HL-60/S4 (cell line): Measurements from ENCODE around the gene IMPDH1.

Experiments
- in situ Hi-C: fragments of 300-500 bp; cut with MboI; formaldehyde crosslinking; loops from 2 replicates; pipeline ENCODE4 v1.14.3; 2022; ENCODE audit warnings: low sequenced_read_pairs

The IMPDH1 gene

GRCh38 chr7:128364166-128364870, 45.5 kb downstream of the IMPDH1 start:
- in situ Hi-C loops = no loop called here

GRCh38 chr7:128363261-128363721, 46.5 kb downstream of the IMPDH1 start:
- in situ Hi-C loops = no loop called here

- in situ Hi-C loops = no loop called here
Measured at GRCh38 chr7:128362670-128363069, 47.1 kb downstream of the IMPDH1 start.

GRCh38 chr7:128361411-128362379, 48.1 kb downstream of the IMPDH1 start, which contains the start of gene PRRT4:
TSS of gene PRRT4 (minus strand) at chr7:128361690.
- in situ Hi-C loops = no loop called here

- in situ Hi-C loops = no loop called here
Measured at GRCh38 chr7:128360359-128360678, 49.5 kb downstream of the IMPDH1 start.

GRCh38 chr7:128359939-128360338, 49.8 kb downstream of the IMPDH1 start:
- in situ Hi-C loops = no loop called here

GRCh38 chr7:128359336-128359735, 50.4 kb downstream of the IMPDH1 start:
- in situ Hi-C loops = no loop called here

- in situ Hi-C loops = no loop called here
Measured at GRCh38 chr7:128358233-128358632, 51.5 kb downstream of the IMPDH1 start.

- in situ Hi-C loops = no loop called here
Measured at GRCh38 chr7:128357217-128357613, 52.6 kb downstream of the IMPDH1 start.

GRCh38 chr7:128356546-128357216, 53.1 kb downstream of the IMPDH1 start:
- in situ Hi-C loops = no loop called here

GRCh38 chr7:128353610-128354009, 56.2 kb downstream of the IMPDH1 start:
- in situ Hi-C loops = no loop called here

- in situ Hi-C loops = no loop called here
Measured at GRCh38 chr7:128353189-128353588, 56.6 kb downstream of the IMPDH1 start.

- in situ Hi-C loops = no loop called here
Measured at GRCh38 chr7:128352636-128353035, 57.1 kb downstream of the IMPDH1 start.

GRCh38 chr7:128352153-128352537, 57.6 kb downstream of the IMPDH1 start:
- in situ Hi-C loops = no loop called here

GRCh38 chr7:128351296-128352152, 58.3 kb downstream of the IMPDH1 start:
- in situ Hi-C loops = no loop called here

GRCh38 chr7:128350708-128351295, 59.0 kb downstream of the IMPDH1 start:
- in situ Hi-C loops = no loop called here

- in situ Hi-C loops = loop anchor here (5.0 to 10.0 kb wide), 2 partner anchors 33 to 75 kb away; no protein-coding TSS in a partner anchor
Measured at GRCh38 chr7:128349466-128349825, 60.3 kb downstream of the IMPDH1 start.

GRCh38 chr7:128347647-128348097, 62.1 kb downstream of the IMPDH1 start:
- in situ Hi-C loops = loop anchor here (5.0 to 10.0 kb wide), 2 partner anchors 35 to 77 kb away; no protein-coding TSS in a partner anchor

- in situ Hi-C loops = loop anchor here (10.0 kb wide), 1 partner anchor 80 kb away; no protein-coding TSS in a partner anchor
Measured at GRCh38 chr7:128344431-128344774, 65.4 kb downstream of the IMPDH1 start.
